GM21737 (cell line): ENCODE data around the gene BTBD9.

Experiments used
- ATAC-seq: cut with Tn5 transposase; IDR thresholded peaks from one replicate; pipeline ENCODE4 v1.9.1; 2021; ENCODE audit warnings: mild to moderate bottlenecking, moderate library complexity; ENCODE audit not compliant: unreplicated experiment

Gene BTBD9

GRCh38 chr6:38169221-38169976 lies 470.3 kb downstream of the BTBD9 start:
- no peak for ATAC-seq

- ATAC-seq = no peak
Observed at GRCh38 chr6:38168699-38169098, 471.0 kb downstream of the BTBD9 start.

- no peak for ATAC-seq
Observed at GRCh38 chr6:38168126-38168525, 471.6 kb downstream of the BTBD9 start.

- no peak for ATAC-seq
Observed at GRCh38 chr6:38167598-38167997, 472.1 kb downstream of the BTBD9 start.

- no peak for ATAC-seq
Observed at GRCh38 chr6:38166411-38167240, 473.1 kb downstream of the BTBD9 start.

- ATAC-seq = no peak
Observed at GRCh38 chr6:38164671-38165108, 475.0 kb downstream of the BTBD9 start.

- ATAC-seq = no peak
Observed at GRCh38 chr6:38164131-38164481, 475.6 kb downstream of the BTBD9 start.

- ATAC-seq = no peak
Observed at GRCh38 chr6:38163186-38164130, 476.3 kb downstream of the BTBD9 start.

GRCh38 chr6:38162493-38163185 lies 477.1 kb downstream of the BTBD9 start:
- no peak for ATAC-seq

- ATAC-seq = no peak
Observed at GRCh38 chr6:38161754-38162492, 477.8 kb downstream of the BTBD9 start.

GRCh38 chr6:38161331-38161730 lies 478.4 kb downstream of the BTBD9 start:
- ATAC-seq = no peak

GRCh38 chr6:38160831-38161230 lies 478.9 kb downstream of the BTBD9 start:
- no peak for ATAC-seq

GRCh38 chr6:38159596-38159995 lies 480.1 kb downstream of the BTBD9 start:
- ATAC-seq = no peak

- no peak for ATAC-seq
Observed at GRCh38 chr6:38158762-38159350, 480.9 kb downstream of the BTBD9 start.

GRCh38 chr6:38157905-38158304 lies 481.8 kb downstream of the BTBD9 start:
- ATAC-seq = no peak

- no peak for ATAC-seq
Observed at GRCh38 chr6:38156818-38157565, 482.7 kb downstream of the BTBD9 start.

GRCh38 chr6:38155621-38156204 lies 484.0 kb downstream of the BTBD9 start:
- no peak for ATAC-seq

GRCh38 chr6:38155144-38155543 lies 484.6 kb downstream of the BTBD9 start:
- no peak for ATAC-seq
